ENCODE data around the gene ADAMTS17. TPM values are rescaled to one million over a fixed set of nuclear protein-coding genes. Genes with fewer than 3 reads are reported as not detected.

Gene ADAMTS17
- polyA plus RNA-seq, 10 donors, result 3.6 to 8.1 (median 5.5) TPM

DNA sequence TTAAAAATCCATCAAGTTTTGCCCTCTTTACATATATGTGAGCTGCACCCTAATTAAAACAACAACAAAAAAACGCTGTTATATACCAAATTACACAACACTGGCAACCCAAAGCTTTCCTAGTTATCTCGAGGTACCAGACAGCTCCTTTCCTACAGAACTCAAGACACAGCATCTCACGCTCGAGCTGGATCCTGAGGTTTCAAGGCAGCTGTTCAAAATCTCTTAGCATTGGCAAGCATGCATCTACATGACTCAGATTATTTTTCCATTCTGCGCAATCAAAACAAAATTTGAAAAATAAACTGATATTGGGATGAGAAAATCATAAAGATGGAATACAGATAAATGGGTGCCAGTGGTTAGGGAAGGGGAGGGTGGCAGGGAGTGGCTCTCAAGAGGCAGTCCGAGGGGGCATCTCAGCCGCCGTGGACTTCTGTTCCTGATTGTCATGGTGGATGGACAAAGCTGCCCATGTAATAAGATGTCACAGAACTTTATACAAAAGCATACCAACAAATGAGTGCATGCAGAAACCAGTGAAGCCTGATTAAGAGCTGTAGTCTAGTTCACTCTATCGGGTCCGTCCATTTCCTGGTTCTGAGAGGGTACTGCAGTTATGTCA is 91.5 kb downstream of the ADAMTS17 start:
- DNase-seq, result peak; percentile 70 to 86 (median 73)

DNA sequence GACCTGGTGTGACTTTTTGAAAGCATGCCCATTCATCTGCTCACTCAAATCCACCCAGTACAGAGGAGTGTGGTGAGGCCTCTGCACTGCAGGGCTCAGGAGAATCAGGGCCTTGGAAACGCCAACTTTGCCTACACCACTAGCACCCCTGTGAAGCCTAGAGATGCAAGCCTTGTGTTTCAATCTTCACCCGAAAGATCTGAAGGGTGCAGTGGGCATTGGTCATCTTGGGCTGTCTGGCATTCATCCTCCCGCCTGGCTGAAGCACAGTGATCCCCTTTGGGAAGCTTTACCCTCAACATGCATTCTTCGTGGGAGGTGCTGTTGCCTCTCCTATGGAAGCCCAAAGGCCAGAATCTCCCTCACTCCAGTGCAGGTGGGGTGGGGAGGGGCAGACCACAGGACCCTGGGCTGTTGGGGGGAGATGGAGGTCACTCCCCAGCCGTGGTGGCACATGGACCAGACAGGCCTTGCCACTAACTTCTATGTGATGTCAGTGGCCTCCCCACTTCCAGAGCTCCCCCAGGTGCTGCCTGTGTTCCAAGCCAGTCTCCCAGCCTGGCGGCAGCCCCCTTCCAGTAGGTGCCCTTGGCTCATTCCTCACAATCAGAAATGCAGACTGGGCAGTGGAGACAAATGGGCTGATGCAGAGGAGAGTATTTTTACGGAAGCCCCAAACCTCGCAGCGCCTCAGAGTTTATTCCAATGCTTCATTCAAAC is 92.5 kb downstream of the ADAMTS17 start:
- DNase-seq, result no peak

DNA sequence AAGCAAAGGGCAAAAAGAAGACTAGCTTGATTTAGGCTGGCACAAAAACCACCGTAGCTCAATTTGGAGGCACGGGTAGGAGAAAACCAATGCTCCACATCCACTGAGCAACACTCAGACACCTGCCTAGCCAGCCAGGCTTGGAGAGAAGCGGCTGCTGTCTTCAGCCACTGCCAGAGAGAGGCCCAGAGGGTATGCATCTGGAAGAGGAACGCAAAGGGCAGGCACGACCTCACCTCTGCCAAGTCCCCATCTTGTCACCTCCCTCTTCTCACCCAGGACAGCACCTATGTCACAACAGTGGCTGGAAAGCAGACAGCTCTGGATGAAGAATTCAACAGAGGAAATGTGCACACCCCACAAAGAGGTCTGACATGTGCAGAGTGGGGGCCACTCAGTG is 93.5 kb downstream of the ADAMTS17 start:
- no peak for DNase-seq

DNA sequence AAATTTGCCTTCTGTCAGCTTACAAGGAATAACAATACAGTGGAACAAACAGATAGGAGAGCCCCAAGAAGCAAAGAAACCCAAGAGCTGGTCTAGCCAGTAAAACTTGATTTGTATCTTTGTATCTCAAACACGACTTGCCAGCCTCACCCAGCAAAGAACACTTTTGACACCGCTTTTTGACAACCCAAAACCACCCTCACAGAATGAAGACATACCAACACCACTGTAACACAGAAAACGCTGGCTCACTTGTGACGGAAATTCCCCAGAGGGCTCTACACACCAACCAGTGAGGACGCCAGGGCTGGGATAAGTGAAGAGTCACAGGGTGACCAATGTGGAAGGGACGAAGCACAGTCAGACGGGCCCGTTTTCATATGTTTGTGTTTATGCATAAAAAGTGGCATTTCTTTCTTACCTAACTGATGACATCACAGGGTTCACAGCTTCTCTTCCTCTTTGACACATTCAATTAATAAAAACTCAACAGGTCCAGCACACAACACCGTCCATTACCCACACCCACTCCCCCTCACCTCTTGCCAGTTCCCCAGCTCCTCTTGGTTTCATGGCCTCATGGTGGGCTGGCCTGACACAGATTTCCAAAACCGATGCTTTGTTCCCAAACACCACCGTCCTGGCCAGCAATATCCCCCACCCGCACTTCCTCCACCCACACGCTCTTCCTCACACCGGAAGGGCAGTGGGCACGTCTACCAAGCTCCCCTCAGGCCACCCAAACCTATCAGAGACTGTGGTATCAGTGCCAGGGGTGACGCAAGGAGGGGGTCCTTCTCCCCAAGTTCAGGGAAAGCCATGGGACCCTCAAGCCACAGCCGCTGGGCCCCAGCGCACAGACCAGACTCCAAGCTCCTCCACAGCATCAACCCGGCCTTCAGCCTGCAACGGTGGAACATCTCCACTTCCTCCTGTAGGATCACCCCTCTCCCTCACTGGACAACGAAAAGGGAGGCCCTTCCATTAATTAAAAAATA is 94.2 kb downstream of the ADAMTS17 start:
- DNase-seq, result no peak

- no peak for DNase-seq
These were observed 95.9 kb downstream of the ADAMTS17 start for GRCh38 chr15:100245855-100246254.

DNA sequence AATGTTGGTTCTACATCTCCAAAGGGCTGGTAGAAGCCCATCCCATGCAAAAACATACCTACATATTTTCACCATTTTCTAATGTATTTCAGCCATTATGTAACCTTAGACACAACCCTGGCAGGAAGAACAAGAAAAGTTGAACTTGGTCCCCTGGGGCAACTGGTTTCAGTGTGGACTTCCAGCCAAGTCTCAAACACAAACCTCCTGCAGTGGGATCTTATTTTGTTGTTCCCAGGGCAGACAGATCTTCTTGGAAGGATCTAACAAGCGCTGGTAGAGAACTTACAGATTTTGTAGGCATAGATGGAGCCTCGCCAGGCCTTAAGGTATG is 96.3 kb downstream of the ADAMTS17 start:
- DNase-seq, result peak in 1 of 3 donors; percentile 35

DNA sequence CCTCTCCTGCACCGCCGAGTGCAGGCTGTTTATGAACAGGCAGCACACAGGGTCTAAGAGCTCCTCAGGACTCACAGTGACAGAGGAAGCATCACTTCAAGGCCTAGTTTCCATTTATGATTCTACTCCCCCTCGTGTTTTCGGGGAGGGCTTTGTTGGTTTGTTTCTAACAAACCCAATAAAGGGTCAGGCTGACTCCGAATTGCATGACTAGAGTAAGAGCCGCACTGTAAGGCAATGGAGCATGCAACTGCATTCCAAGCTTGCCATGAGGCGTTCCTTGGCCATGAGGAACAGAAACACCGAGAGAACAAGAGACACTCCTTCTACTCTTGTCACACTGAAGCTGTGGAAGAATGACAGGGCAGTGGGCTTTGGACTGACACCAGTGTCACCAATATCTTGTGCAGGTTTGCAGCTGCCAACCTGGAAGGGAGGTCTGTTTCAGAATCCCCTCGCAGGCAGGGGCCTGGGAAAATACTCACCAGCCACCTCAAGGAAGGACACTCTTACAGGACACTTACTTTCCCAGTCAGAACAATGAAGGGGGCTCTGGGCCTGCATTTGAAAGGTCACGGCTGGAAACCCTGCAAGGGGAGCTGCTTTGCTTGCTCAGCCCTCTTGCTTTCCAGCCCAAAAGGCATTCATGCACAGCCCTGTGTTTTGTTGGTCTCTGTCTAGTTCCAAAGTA is 96.8 kb downstream of the ADAMTS17 start:
- no peak for DNase-seq

GRCh38 chr15:100242989-100243388 is 98.8 kb downstream of the ADAMTS17 start:
- DNase-seq, result no peak

- DNase-seq, result no peak
These were observed 99.9 kb downstream of the ADAMTS17 start for GRCh38 chr15:100241572-100242482.

GRCh38 chr15:100236981-100237720 is 104.6 kb downstream of the ADAMTS17 start:
- no peak for DNase-seq

DNA sequence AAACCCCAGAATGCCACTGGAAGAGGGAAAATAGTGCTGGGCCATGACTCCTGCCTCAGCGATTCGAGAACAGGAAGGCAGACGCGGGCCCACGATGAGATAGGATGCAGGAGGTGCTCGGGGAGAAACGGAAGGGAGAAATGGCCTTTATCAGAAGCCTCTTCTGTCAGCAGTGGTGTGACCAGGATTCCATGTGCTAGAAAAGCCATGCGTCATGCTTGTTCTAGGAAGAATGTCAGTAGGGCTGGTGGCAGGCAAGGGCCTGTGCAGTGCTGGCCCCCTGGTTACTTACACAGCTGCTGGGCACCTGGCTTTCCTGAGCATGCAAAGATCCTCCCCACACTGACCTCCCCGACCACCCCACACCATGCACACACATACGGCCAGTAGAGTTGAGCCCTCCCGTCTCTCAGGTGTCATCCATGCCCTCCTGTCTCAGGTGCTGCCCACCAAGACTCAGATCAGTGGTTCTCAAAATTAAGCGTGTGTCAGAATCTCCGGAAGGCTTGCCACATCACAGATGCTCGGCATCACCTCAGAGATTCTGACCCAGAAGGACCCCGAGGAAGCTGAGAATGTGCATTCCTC is 106.7 kb downstream of the ADAMTS17 start:
- DNase-seq, result peak in 1 of 3 donors; percentile 24

DNA sequence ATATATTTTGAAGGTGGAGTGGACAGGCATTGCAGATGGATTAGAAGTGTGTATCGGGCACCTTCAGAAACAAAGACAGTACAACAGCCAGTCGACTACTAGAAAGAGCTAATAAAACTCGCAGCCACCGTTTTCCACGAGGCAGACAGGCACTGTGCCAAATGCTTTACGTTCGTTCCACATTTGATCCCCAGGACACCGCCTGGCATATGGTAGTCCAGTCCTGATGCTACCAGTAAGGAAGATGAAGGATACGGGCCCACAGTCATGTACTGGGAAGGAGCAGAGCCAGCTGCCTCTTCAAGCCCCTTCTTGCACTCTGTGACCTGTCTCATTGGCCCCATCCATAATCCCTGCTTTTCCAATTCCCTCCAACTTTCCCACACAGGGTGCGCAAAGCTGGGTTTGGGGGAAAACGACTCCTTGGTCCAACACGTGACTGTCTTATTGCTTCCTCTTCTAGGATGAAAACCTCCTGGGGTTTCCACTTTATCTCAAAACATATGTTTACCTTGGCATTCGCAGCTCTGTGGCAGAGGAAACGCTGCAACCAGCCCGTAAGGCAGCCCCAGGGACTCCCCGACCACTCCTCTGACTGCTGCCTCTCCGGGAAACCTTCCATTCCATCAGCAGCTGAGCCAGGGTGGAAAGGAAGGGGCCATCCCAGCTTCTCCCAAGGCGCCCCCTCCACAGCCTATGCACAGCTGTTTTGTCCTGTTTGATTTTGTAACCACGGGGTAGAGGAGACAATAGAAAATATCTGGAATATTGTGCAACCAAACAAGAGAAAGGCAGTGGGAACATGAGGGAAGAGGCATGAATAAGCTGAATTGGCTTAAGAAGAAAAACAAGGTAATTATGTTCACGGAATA is 107.4 kb downstream of the ADAMTS17 start:
- peak in 2 of 3 donors; percentile 72 to 91 for DNase-seq

GRCh38 chr15:100230784-100231183 is 111.0 kb downstream of the ADAMTS17 start:
- DNase-seq, result no peak

DNA sequence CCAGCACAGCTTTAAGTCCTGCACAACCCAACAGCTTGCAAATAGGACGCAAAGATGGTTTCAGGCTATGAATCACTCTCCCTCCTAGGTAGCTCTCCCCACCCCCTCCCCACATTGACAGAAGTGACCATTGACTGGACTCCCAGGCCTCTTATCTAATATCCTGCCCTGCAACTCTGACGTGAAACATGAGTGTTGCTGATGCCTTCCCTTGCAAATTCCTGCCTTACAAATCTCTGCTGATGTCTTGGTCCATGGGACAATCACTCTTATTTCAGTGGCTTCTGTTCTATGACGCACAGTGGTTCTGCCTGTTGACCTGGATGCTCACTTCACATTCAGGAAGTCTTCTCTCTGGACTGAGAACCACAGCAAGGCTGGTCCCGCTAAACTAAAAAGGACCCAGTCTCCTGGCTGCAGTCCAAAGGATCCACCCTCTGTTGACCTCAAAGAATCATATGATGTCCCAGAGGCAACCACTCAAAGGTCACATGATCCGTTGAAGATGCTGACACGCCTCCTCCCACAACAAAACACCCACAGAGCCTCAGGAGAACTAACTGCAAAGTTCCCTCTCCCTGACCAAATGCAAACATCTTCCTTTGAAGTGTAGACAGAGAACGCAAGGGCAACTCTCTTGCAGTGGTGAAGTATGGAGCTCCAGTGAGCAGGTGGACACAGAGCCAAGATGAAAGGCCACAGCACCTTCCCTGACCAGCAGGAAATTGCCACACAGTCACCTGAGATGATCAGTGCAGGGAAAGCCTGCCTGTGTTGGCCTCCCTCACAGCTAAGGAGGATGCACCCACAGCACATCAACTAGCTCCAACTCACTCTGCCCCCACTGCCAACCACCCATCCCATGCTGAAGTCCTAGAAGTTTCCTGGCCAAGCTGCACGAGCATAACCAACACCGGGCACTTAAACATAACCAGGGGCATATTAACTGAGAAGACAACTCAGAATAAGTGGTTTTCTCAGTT is 112.3 kb downstream of the ADAMTS17 start:
- no peak for DNase-seq

- DNase-seq, result no peak
These were observed 114.0 kb downstream of the ADAMTS17 start for GRCh38 chr15:100227781-100228180.

DNA sequence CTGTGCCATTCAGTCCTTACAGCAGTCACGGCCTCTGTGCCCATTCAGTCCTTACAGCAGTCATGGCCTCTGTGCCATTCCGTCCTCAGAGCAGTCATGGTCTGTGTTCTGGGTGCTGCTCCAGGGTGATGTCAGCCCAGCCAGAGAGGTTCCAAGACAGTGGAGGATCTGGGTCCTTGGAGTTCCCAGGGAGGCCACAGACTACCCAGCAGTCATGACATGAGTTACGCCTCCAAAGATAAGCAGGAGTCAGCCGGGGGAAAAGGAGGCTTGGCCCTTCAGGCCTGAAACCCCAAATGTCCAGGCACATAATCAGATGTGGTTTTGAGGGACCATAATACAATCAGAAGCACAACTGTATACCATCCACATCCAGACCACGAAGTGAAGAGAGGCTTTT is 115.7 kb downstream of the ADAMTS17 start:
- no peak for DNase-seq
